IMR-90 (cell line): ENCODE measurements around the gene HIVEP3. TPM values are rescaled to one million over a fixed set of nuclear protein-coding genes. Genes with fewer than 3 reads are reported as not detected.

Source experiments
- ATAC-seq: fragments of 200-7000 bp; cut with Tn5 transposase; 2 replicates; pipeline ENCODE4 v1.9.1; 2020; ENCODE audit warnings: low read depth, mild to moderate bottlenecking, moderate library complexity
- BruUV-seq: library from RNA; stranded (reverse); fragments of 400-500 nt; replicated peaks from 2 replicates; lab custom pipeline; 2021; lab: Mats Ljungman, UMichigan
- CTCF ChIA-PET: fragments of 300-600 bp; formaldehyde crosslinking; extraction: SDS; loops from one replicate; lab custom pipeline; 2021; ENCODE audit warnings: antibody characterized with exemption; lab: Yijun Ruan, JAX
- POLR2A ChIA-PET: fragments of 300-600 bp; sonication (Branson Sonifier 250); formaldehyde crosslinking; loops from one replicate; lab custom pipeline; 2022; ENCODE audit warnings: antibody characterized with exemption; ENCODE audit not compliant: unreplicated experiment; lab: Charles Lee
- DNase-seq: peaks from one replicate; pipeline ENCODE4 v3.0.0; 2013
- H2AFZ ChIP-seq: replicated peaks from 2 replicates; pipeline ENCODE3; 2013; ENCODE audit warnings: low read length, mild to moderate bottlenecking; ENCODE audit not compliant: poor library complexity
- H2AK5ac ChIP-seq: 2 replicates; pipeline ENCODE4 v1.6.1; 2013; ENCODE audit warnings: low read depth, low read length, inconsistent platforms
- H2AK9ac ChIP-seq: replicated peaks from 2 replicates; pipeline ENCODE3; 2013; ENCODE audit warnings: mild to moderate bottlenecking, low read depth, low read length, moderate library complexity; ENCODE audit not compliant: poor library complexity
- H2BK120ac ChIP-seq: 2 replicates; pipeline ENCODE4 v1.6.1; 2013; ENCODE audit warnings: low read depth, low read length, inconsistent platforms
- H2BK15ac ChIP-seq: 3 replicates; pipeline ENCODE4 v1.6.1; 2013; ENCODE audit warnings: low read depth, low read length, inconsistent platforms
- H2BK20ac ChIP-seq: 2 replicates; pipeline ENCODE4 v1.6.1; 2013; ENCODE audit warnings: low read depth, mild to moderate bottlenecking, inconsistent platforms, low read length, moderate library complexity
- H2BK5ac ChIP-seq: 2 replicates; pipeline ENCODE4 v1.6.1; 2013; ENCODE audit warnings: mild to moderate bottlenecking, low read depth, low read length, inconsistent platforms; ENCODE audit not compliant: poor library complexity, severe bottlenecking
- H3K14ac ChIP-seq: replicated peaks from 2 replicates; pipeline ENCODE4 v1.6.1; 2013; ENCODE audit warnings: low read depth, low read length, inconsistent platforms
- H3K18ac ChIP-seq: 2 replicates; pipeline ENCODE4 v1.6.1; 2013; ENCODE audit warnings: low read depth, low read length, control low read depth
- H3K23ac ChIP-seq: 2 replicates; pipeline ENCODE4 v1.6.1; 2013; ENCODE audit warnings: low read depth, low read length, inconsistent platforms
- H3K27ac ChIP-seq: 2 replicates; pipeline ENCODE4 v1.5.1; 2013; ENCODE audit warnings: mild to moderate bottlenecking, control low read depth, low read length; ENCODE audit not compliant: insufficient read depth
- H3K27me3 ChIP-seq: 2 replicates; pipeline ENCODE4 v1.6.1; 2013; ENCODE audit warnings: low read length; ENCODE audit not compliant: control insufficient read depth, insufficient read depth
- H3K36me3 ChIP-seq: 2 replicates; pipeline ENCODE4 v1.6.1; 2013; ENCODE audit warnings: low read length, mixed read lengths; ENCODE audit not compliant: control insufficient read depth, insufficient read depth
- H3K4ac ChIP-seq: 2 replicates; pipeline ENCODE4 v1.6.1; 2013; ENCODE audit warnings: low read depth, low read length, inconsistent platforms
- H3K4me1 ChIP-seq: 2 replicates; pipeline ENCODE4 v1.6.1; 2013; ENCODE audit warnings: low read length, mixed read lengths; ENCODE audit not compliant: control insufficient read depth, insufficient read depth
- H3K4me2 ChIP-seq: 2 replicates; pipeline ENCODE4 v1.6.1; 2013; ENCODE audit warnings: low read depth, mild to moderate bottlenecking, control low read depth, low read length, moderate library complexity
- H3K4me3 ChIP-seq: 2 replicates; pipeline ENCODE4 v1.5.1; 2013; ENCODE audit warnings: low read depth, mild to moderate bottlenecking, control low read depth, low read length, moderate library complexity; ENCODE audit not compliant: insufficient read depth
- H3K56ac ChIP-seq: 2 replicates; pipeline ENCODE4 v1.6.1; 2013; ENCODE audit warnings: low read length, inconsistent platforms; ENCODE audit not compliant: insufficient read depth; ENCODE audit errors: extremely low read depth
- H3K79me1 ChIP-seq, 2 experiments: 2 replicates each; pipeline ENCODE4 v1.6.1; 2013; ENCODE audit warnings: low read length in 2 of 2, inconsistent platforms in 1 of 2, low read depth in 1 of 2
- H3K9ac ChIP-seq: 2 replicates; pipeline ENCODE4 v1.6.1; 2013; ENCODE audit warnings: low read depth, low read length, control low read depth
- H3K9me1 ChIP-seq: 2 replicates; pipeline ENCODE4 v1.6.1; 2013; ENCODE audit warnings: low read length, inconsistent platforms; ENCODE audit not compliant: insufficient read depth
- H3K9me3 ChIP-seq: 2 replicates; pipeline ENCODE4 v1.6.1; 2013; ENCODE audit warnings: low read length; ENCODE audit not compliant: control insufficient read depth, insufficient read depth
- H4K20me1 ChIP-seq: 2 replicates; pipeline ENCODE4 v1.6.1; 2013; ENCODE audit warnings: low read length, inconsistent platforms; ENCODE audit not compliant: insufficient read depth
- H4K5ac ChIP-seq: 2 replicates; pipeline ENCODE4 v1.6.1; 2013; ENCODE audit warnings: mild to moderate bottlenecking, low read depth, low read length, control low read depth
- H4K8ac ChIP-seq, 2 experiments: 2 replicates each; pipeline ENCODE4 v1.6.1; 2013; ENCODE audit warnings: low read depth in 2 of 2, low read length in 2 of 2, control low read depth in 1 of 2, inconsistent platforms in 1 of 2
- H4K91ac ChIP-seq: 2 replicates; pipeline ENCODE4 v1.6.1; 2013; ENCODE audit warnings: low read depth, low read length, inconsistent platforms; ENCODE audit not compliant: insufficient read depth
- BHLHE40 ChIP-seq: fragments of 150-350 bp; IDR thresholded peaks from 2 replicates; pipeline ENCODE4 v1.6.1; 2016; ENCODE audit warnings: mild to moderate bottlenecking, low read depth, low read length
- CEBPB ChIP-seq: IDR thresholded peaks from 2 replicates; pipeline ENCODE4 v1.6.1; 2012; ENCODE audit warnings: low read depth, low read length, improper control_type of control experiment
- FOS ChIP-seq: fragments of 150-350 bp; IDR thresholded peaks from 2 replicates; pipeline ENCODE4 v1.6.1; 2016; ENCODE audit warnings: low read depth, low read length
- NFE2L2 ChIP-seq: fragments of 150-350 bp; IDR thresholded peaks from 2 replicates; pipeline ENCODE4 v1.6.1; 2016; ENCODE audit warnings: low read depth, mild to moderate bottlenecking, low read length
- POLR2A ChIP-seq: IDR thresholded peaks from 2 replicates; pipeline ENCODE4 v1.6.1; 2012; ENCODE audit warnings: mild to moderate bottlenecking, low read depth, low read length
- RAD21 ChIP-seq: IDR thresholded peaks from 2 replicates; pipeline ENCODE4 v1.6.1; 2012; ENCODE audit warnings: low read length, improper control_type of control experiment
- SMC3 ChIP-seq: fragments of 150-350 bp; IDR thresholded peaks from 2 replicates; pipeline ENCODE4 v1.6.1; 2016; ENCODE audit warnings: low read depth, mild to moderate bottlenecking, antibody characterized with exemption, low read length, moderate library complexity
- WGBS, 2 experiments: methylation state at CpG; one replicate each; pipeline versions ENCODE4 v1.1.5 to v1.1.7; 2013; ENCODE audit warnings: missing lambda C conversion rate in 2 of 2; ENCODE audit not compliant: insufficient read length in 1 of 2; ENCODE audit errors: extremely low coverage in 2 of 2; 5-methylcytosine and 5-hydroxymethylcytosine counted together
- dilution Hi-C: fragments of 300-500 bp; cut with HindIII; formaldehyde crosslinking; loops from one replicate; pipeline ENCODE4 v1.14.3; 2018; ENCODE audit warnings: low sequenced_read_pairs; ENCODE audit not compliant: unreplicated experiment
- in situ Hi-C: fragments of 300-500 bp; cut with MboI; formaldehyde crosslinking; loops from 3 replicates; pipeline ENCODE4 v1.14.3; 2019; ENCODE audit warnings: low sequenced_read_pairs, inconsistent platforms, mixed read lengths
- intact Hi-C: fragments of 100-400 bp; cut with micrococcal nuclease; formaldehyde crosslinking; loops from 2 replicates; pipeline ENCODE4 v1.10.0; 2022
- polyA plus RNA-seq, 3 experiments: library from polyadenylated mRNA; depleted of rRNA; stranded (reverse); fragments of >200 nt; gene quantifications; 2 replicates each; pipeline ENCODE4 v1.2.3, GENCODE V29; 2012; ENCODE audit warnings: low replicate concordance in 1 of 3
- total RNA-seq: library from RNA; depleted of rRNA; stranded (reverse); fragments of >200 nt; gene quantifications from 2 replicates; pipeline ENCODE4 v1.2.3, GENCODE V29; 2012
- TF ChIP-seq, protein P1 (sequence below): fragments of 150-350 bp; IDR thresholded peaks from 2 replicates; pipeline ENCODE4 v1.6.1; 2017; ENCODE audit warnings: mild to moderate bottlenecking, antibody characterized with exemption, low read length, low read depth

HIVEP3 gene
- total and polyA plus RNA-seq, 2 of the 4 experiments (the other 2 are of a cell fraction): 1.4 to 4.0 TPM

DNA sequence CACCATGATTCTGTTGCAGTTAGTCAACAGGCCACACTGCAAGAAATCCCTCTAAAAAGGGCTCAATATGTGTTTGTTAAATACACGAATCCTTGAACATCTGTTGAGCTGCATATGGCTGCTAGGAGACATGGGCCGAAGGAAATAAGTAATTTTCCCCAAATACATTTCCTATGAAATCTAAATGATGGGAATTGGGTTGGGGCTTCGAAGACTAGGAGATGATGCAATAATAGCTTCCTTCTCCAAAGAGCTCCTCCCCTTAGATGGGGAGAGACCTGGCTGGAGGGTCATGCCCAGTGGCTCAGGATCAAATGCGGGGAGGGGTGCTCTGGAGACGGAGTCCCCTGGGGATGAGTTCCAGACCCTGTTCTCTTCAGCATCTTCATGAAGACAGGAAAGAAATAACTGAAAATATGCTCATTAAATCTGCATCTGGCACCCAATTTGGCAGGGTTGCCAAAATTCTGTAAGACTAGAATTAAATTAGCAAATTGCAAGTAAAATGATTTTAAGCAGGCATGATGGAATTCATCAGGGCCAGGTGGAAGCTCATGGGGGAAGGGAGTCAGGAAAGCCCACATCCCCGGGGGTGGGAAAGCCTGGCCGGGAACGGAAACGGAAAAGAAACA, 269.2 kb downstream of the HIVEP3 start:
- dilution Hi-C loops: no loop called here
- no peak overlapping the region for H4K5ac ChIP-seq
- no peak overlapping the region; the same call in 1 of the 2 replicates for H3K4me2 ChIP-seq

More for the DNA sequence above, 269.2 kb downstream of the HIVEP3 start:
- ChIA-PET CTCF (interaction anchor here (1.1 kb wide), 1 partner anchor 10 kb away, joined by 3 read pairs; no protein-coding TSS in a partner anchor), POLR2A (no interaction called here)
- TF ChIP-seq RAD21: no peak
- TF ChIP-seq BHLHE40: no peak
- no peak for TF ChIP-seq NFE2L2
- peak; percentile 83 for TF ChIP-seq CEBPB
- TF ChIP-seq SMC3: no peak
- no peak for TF ChIP-seq POLR2A
- TF ChIP-seq, protein P1, sequence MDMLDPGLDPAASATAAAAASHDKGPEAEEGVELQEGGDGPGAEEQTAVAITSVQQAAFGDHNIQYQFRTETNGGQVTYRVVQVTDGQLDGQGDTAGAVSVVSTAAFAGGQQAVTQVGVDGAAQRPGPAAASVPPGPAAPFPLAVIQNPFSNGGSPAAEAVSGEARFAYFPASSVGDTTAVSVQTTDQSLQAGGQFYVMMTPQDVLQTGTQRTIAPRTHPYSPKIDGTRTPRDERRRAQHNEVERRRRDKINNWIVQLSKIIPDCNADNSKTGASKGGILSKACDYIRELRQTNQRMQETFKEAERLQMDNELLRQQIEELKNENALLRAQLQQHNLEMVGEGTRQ: no peak
- no peak for TF ChIP-seq FOS
- Histone ChIP-seq H3K23ac (no peak overlapping the region), H3K9me1 (peaks cover 6% of the 10 kb centered on the region), H3K14ac (no peak overlapping the region), H2BK5ac (no peak overlapping the region), H3K9ac (no peak overlapping the region), H4K8ac (no peak overlapping the region), H3K56ac (no peak overlapping the region), H4K20me1 (no peaks in the 10 kb centered on the region), H2AFZ (peak overlapping the region; percentile 77), H3K4me3 (no peak overlapping the region), H3K27me3 (no peaks in the 10 kb centered on the region), H3K18ac (no peak overlapping the region), H3K4ac (no peak overlapping the region), H2BK20ac (no peak overlapping the region), H3K36me3 (no peaks in the 10 kb centered on the region), H3K27ac (no peak overlapping the region), H3K79me1 (peaks cover 24 to 26% of the 10 kb centered on the region in 2 experiments), H2AK5ac (no peak overlapping the region; the same call in 1 of the 2 replicates), H3K4me1 (peaks cover 5% of the 10 kb centered on the region), H4K91ac (no peak overlapping the region), H2AK9ac (peak overlapping the region; percentile 19), H3K9me3 (no peaks in the 10 kb centered on the region), H2BK120ac (no peak overlapping the region), H2BK15ac (no peak overlapping the region)
- WGBS, 2 experiments: 90% methylated on average over 2 of the region's 9 CpGs; no CpG with 5 or more reads in 1 of the 2 experiments
- no peak for ATAC-seq
- intact Hi-C loops: no loop called here
- DNase-seq: no peak
- in situ Hi-C loops: no loop called here
- no TSS peak for BruUV-seq
